GM10248 (cell line): ENCODE results near the gene CCNL2.
"Not testable (repeated sequence)": the region's sequence is repeated elsewhere in the genome, so short reads cannot be mapped to it uniquely, and the experiment has no call there.

Source experiments
- CTCF ChIA-PET: fragments of 300-600 bp; sonication (Branson Sonifier 250); formaldehyde crosslinking; extraction: SDS; loops from one replicate; lab custom pipeline; 2021; ENCODE audit warnings: antibody characterized with exemption; lab: Yijun Ruan, JAX
- POLR2A ChIA-PET: fragments of 350-650 bp; sonication (Branson Sonifier 250); formaldehyde crosslinking; extraction: SDS; loops from one replicate; lab custom pipeline; 2020; ENCODE audit warnings: antibody characterized with exemption; lab: Yijun Ruan, JAX
- DNase-seq: peaks from one replicate; pipeline ENCODE4 v3.0.0; 2012; ENCODE audit errors: extremely low spot score
- CTCF ChIP-seq: IDR thresholded peaks from 2 replicates; pipeline ENCODE4 v1.5.1; 2012; ENCODE audit warnings: mild to moderate bottlenecking, low read depth; ENCODE audit errors: extremely low read depth, missing control alignments, control extremely low read depth

CCNL2 gene

GRCh38 chr1:1390675-1391074, 8.5 kb downstream of the CCNL2 start:
- CTCF ChIA-PET = interaction anchor here (1.0 to 1.5 kb wide), 3 partner anchors 10 to 16 kb away, joined by 3 to 6 read pairs (median 4); partner anchors contain the start of gene AURKAIP1
- no peak for TF ChIP-seq CTCF
- POLR2A ChIA-PET = no interaction called here
- DNase-seq = no peak

GRCh38 chr1:1388078-1388472, 11.1 kb downstream of the CCNL2 start:
- CTCF ChIA-PET = interaction anchor here (1.2 to 2.8 kb wide), 2 partner anchors 10 to 11 kb away, joined by 4 to 10 read pairs; partner anchors contain the start of gene CCNL2
- no peak for TF ChIP-seq CTCF
- DNase-seq = no peak
- POLR2A ChIA-PET = interaction anchor here (1.5 kb wide), 1 partner anchor 11 kb away, joined by 8 read pairs; the partner anchor contains the start of gene CCNL2

GRCh38 chr1:1387098-1388077, 11.7 kb downstream of the CCNL2 start:
- no peak for TF ChIP-seq CTCF
- DNase-seq = no peak
- CTCF ChIA-PET = interaction anchor here (1.2 to 2.8 kb wide), 2 partner anchors 9 to 11 kb away, joined by 4 to 10 read pairs; partner anchors contain the start of gene CCNL2
- POLR2A ChIA-PET = no interaction called here

GRCh38 chr1:1385931-1386330, 13.2 kb downstream of the CCNL2 start:
- no peak for TF ChIP-seq CTCF
- CTCF ChIA-PET = interaction anchor here (1.2 to 1.5 kb wide), 3 partner anchors 11 to 14 kb away, joined by 3 to 8 read pairs (median 4); partner anchors contain the start of genes AURKAIP1 and CCNL2
- POLR2A ChIA-PET = interaction anchor here (0.8 kb wide), 1 partner anchor 9 kb away, joined by 3 read pairs; no protein-coding TSS in a partner anchor
- DNase-seq = no peak

- POLR2A ChIA-PET, DNase-seq: not testable (repeated sequence)
- CTCF ChIA-PET = interaction anchor here (1.2 to 1.5 kb wide), 4 partner anchors 10 to 14 kb away, joined by 3 to 8 read pairs (median 4); partner anchors contain the start of genes AURKAIP1 and CCNL2
Measured at GRCh38 chr1:1385339-1385738, 13.8 kb downstream of the CCNL2 start.

- no peak for DNase-seq
- no peak for TF ChIP-seq CTCF
- CTCF ChIA-PET = no interaction called here
- POLR2A ChIA-PET = no interaction called here
Measured at GRCh38 chr1:1381294-1381693, 17.8 kb downstream of the CCNL2 start.
